MM.1S (cell line): ENCODE data around the gene RNF220.

Experiments used
- DNase-seq: peaks from one replicate; pipeline ENCODE4 v3.0.0-alpha.2; 2015
- H2AFZ ChIP-seq: fragments of 300-600 bp; sonication (generic); 2 replicates; pipeline ENCODE4 v1.6.0; 2016; ENCODE audit warnings: antibody characterized with exemption, low read length
- H3F3A ChIP-seq: fragments of 300-600 bp; sonication (generic); 2 replicates; pipeline ENCODE4 v1.6.1; 2016; ENCODE audit warnings: mild to moderate bottlenecking, antibody characterized with exemption, low read length, moderate library complexity, mixed read lengths; ENCODE audit not compliant: insufficient read depth
- H3K27ac ChIP-seq: fragments of 300-600 bp; sonication (generic); 2 replicates; pipeline ENCODE4 v1.5.1; 2016; ENCODE audit warnings: mild to moderate bottlenecking, low read length
- H3K27me3 ChIP-seq: fragments of 300-600 bp; sonication (generic); replicated peaks from 2 replicates; pipeline ENCODE4 v1.6.0; 2016; ENCODE audit warnings: low read length; ENCODE audit not compliant: insufficient read depth
- H3K36me3 ChIP-seq: fragments of 300-600 bp; sonication (generic); replicated peaks from 2 replicates; pipeline ENCODE4 v1.6.1; 2016; ENCODE audit warnings: mild to moderate bottlenecking, low read length, mixed read lengths; ENCODE audit not compliant: insufficient read depth
- H3K4me1 ChIP-seq: fragments of 300-600 bp; sonication (generic); 2 replicates; pipeline ENCODE4 v1.6.1; 2016; ENCODE audit warnings: low read length, mixed read lengths
- H3K4me2 ChIP-seq: fragments of 300-600 bp; sonication (generic); 2 replicates; pipeline ENCODE4 v1.6.0; 2016; ENCODE audit warnings: low read depth, low read length
- H3K4me3 ChIP-seq: fragments of 300-600 bp; sonication (generic); 2 replicates; pipeline ENCODE4 v1.5.1; 2016; ENCODE audit warnings: low read length, mixed read lengths
- H3K79me2 ChIP-seq: fragments of 300-600 bp; sonication (generic); 2 replicates; pipeline ENCODE4 v1.6.1; 2016; ENCODE audit warnings: mixed run types, low read length, mixed read lengths
- H3K9ac ChIP-seq: fragments of 300-600 bp; sonication (generic); 2 replicates; pipeline ENCODE4 v1.6.1; 2016; ENCODE audit warnings: low read length, mixed read lengths
- H3K9me2 ChIP-seq: fragments of 300-600 bp; sonication (generic); replicated peaks from 2 replicates; pipeline ENCODE4 v1.6.1; 2016; ENCODE audit warnings: mild to moderate bottlenecking, low read length, mixed read lengths; ENCODE audit not compliant: insufficient read depth
- H3K9me3 ChIP-seq: fragments of 300-600 bp; sonication (generic); replicated peaks from 2 replicates; pipeline ENCODE4 v1.6.1; 2016; ENCODE audit warnings: mild to moderate bottlenecking, low read length, mixed read lengths; ENCODE audit not compliant: insufficient read depth
- H4K20me1 ChIP-seq: fragments of 300-600 bp; sonication (generic); 2 replicates; pipeline ENCODE4 v1.6.1; 2016; ENCODE audit warnings: mild to moderate bottlenecking, low read length, moderate library complexity, mixed read lengths; ENCODE audit not compliant: insufficient read depth
- CTCF ChIP-seq: fragments of 300-600 bp; sonication (generic); IDR thresholded peaks from 2 replicates; pipeline ENCODE4 v1.5.1; 2016; ENCODE audit warnings: antibody characterized with exemption, low read length, mixed read lengths
- EZH2 ChIP-seq: fragments of 300-600 bp; sonication (generic); optimal IDR thresholded peaks from 2 replicates; pipeline ENCODE3; 2017; ENCODE audit warnings: low read depth, mild to moderate bottlenecking, antibody characterized with exemption, low read length, mixed read lengths
- EZH2phosphoT487 ChIP-seq: fragments of 300-600 bp; sonication (generic); IDR thresholded peaks from 2 replicates; pipeline ENCODE4 v1.6.1; 2018; ENCODE audit warnings: antibody characterized with exemption, low read length

The RNF220 gene

GRCh38 chr1:44659566-44659965, 254.5 kb downstream of the RNF220 start:
- H2AFZ ChIP-seq = no peak overlapping the region
- H3K4me2 ChIP-seq = no peak overlapping the region
- H4K20me1 ChIP-seq = no peaks in the 10 kb centered on the region
- H3K4me1 ChIP-seq = no peaks in the 10 kb centered on the region
- H3K27me3 ChIP-seq = no peaks in the 10 kb centered on the region
- TF ChIP-seq CTCF (no peak), EZH2phosphoT487 (no peak), EZH2 (no peak)
- H3F3A ChIP-seq = no peaks in the 10 kb centered on the region
- no peak overlapping the region for H3K27ac ChIP-seq
- no peaks in the 10 kb centered on the region for H3K9me2 ChIP-seq
- H3K36me3 ChIP-seq = no peaks in the 10 kb centered on the region
- H3K9ac ChIP-seq = no peak overlapping the region
- H3K79me2 ChIP-seq = no peaks in the 10 kb centered on the region
- H3K9me3 ChIP-seq = no peaks in the 10 kb centered on the region
- no peak for DNase-seq
- H3K4me3 ChIP-seq = no peak overlapping the region

- Histone ChIP-seq H3K79me2 (no peaks in the 10 kb centered on the region), H3K27ac (no peak overlapping the region), H3K9ac (no peak overlapping the region), H4K20me1 (no peaks in the 10 kb centered on the region), H3K27me3 (no peaks in the 10 kb centered on the region), H3K4me1 (no peaks in the 10 kb centered on the region), H3K4me3 (no peak overlapping the region), H2AFZ (no peak overlapping the region), H3K36me3 (no peaks in the 10 kb centered on the region), H3F3A (no peaks in the 10 kb centered on the region), H3K4me2 (no peak overlapping the region), H3K9me2 (no peaks in the 10 kb centered on the region), H3K9me3 (no peaks in the 10 kb centered on the region)
- no peak for TF ChIP-seq EZH2phosphoT487
- TF ChIP-seq EZH2 = no peak
- no peak for TF ChIP-seq CTCF
- DNase-seq = no peak
These were observed 255.1 kb downstream of the RNF220 start for GRCh38 chr1:44660176-44660575.

- Histone ChIP-seq H2AFZ (no peak overlapping the region), H3K9me3 (no peaks in the 10 kb centered on the region), H3K79me2 (no peaks in the 10 kb centered on the region), H3K4me3 (no peak overlapping the region), H3K27ac (no peak overlapping the region), H3K9me2 (no peaks in the 10 kb centered on the region), H3K27me3 (no peaks in the 10 kb centered on the region), H3K9ac (no peak overlapping the region), H3K36me3 (no peaks in the 10 kb centered on the region), H3F3A (no peaks in the 10 kb centered on the region), H4K20me1 (no peaks in the 10 kb centered on the region), H3K4me1 (no peaks in the 10 kb centered on the region), H3K4me2 (no peak overlapping the region)
- no peak for DNase-seq
- TF ChIP-seq EZH2 = no peak
- no peak for TF ChIP-seq CTCF
- no peak for TF ChIP-seq EZH2phosphoT487
These were observed 257.0 kb downstream of the RNF220 start for GRCh38 chr1:44661781-44662682.
